NT2/D1 (cell line): ENCODE data around the gene SHLD2.
"Not testable (repeated sequence)": the region's sequence is repeated elsewhere in the genome, so short reads cannot be mapped to it uniquely, and the experiment has no call there.

ENCODE experiments used
- DNase-seq: peaks from one replicate; pipeline ENCODE4 v3.0.0-alpha.2; 2011; ENCODE audit warnings: low read depth, low spot score
- H3K27me3 ChIP-seq: 2 replicates; pipeline ENCODE4 v1.6.0; 2011; ENCODE audit warnings: mild to moderate bottlenecking; ENCODE audit not compliant: insufficient read length, insufficient read depth
- H3K36me3 ChIP-seq: 2 replicates; pipeline ENCODE4 v1.6.1; 2011; ENCODE audit warnings: mild to moderate bottlenecking, low read length, mixed read lengths; ENCODE audit not compliant: insufficient read depth, insufficient read length
- H3K4me1 ChIP-seq: 2 replicates; pipeline ENCODE4 v1.5.1; 2011; ENCODE audit not compliant: insufficient read depth, insufficient read length
- H3K4me3 ChIP-seq: 2 replicates; pipeline ENCODE4 v1.5.1; 2011; ENCODE audit warnings: low read depth; ENCODE audit not compliant: insufficient read length
- H3K9ac ChIP-seq: 2 replicates; pipeline ENCODE4 v1.6.0; 2011; ENCODE audit warnings: low read depth; ENCODE audit not compliant: insufficient read length
- H3K9me3 ChIP-seq: 2 replicates; pipeline ENCODE4 v1.5.1; 2011; ENCODE audit warnings: mild to moderate bottlenecking, low read length; ENCODE audit not compliant: insufficient read depth

The SHLD2 gene

DNA sequence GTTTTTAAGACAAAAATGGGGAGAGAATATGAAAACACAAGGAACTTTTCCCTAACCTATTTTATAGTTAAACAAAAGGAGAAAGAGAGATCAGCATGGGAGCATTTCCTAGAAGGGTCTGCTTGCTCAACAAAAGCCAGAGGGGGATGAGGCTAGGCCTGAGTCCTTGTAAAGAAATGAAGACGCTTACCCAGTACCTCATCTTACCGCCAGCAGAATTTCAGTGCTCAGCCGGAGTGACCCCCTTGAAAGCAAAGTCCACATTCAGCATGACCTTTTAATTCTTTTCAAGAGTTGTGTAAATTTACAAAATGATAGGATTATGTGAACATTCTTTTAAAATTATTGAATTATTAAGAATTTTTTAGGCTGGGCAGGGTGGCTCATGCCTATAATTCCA is 82.6 kb downstream of the SHLD2 start:
- not testable (repeated sequence) for H3K9me3 ChIP-seq, H3K4me3 ChIP-seq, H3K9ac ChIP-seq, H3K36me3 ChIP-seq, DNase-seq, H3K27me3 ChIP-seq, H3K4me1 ChIP-seq

DNA sequence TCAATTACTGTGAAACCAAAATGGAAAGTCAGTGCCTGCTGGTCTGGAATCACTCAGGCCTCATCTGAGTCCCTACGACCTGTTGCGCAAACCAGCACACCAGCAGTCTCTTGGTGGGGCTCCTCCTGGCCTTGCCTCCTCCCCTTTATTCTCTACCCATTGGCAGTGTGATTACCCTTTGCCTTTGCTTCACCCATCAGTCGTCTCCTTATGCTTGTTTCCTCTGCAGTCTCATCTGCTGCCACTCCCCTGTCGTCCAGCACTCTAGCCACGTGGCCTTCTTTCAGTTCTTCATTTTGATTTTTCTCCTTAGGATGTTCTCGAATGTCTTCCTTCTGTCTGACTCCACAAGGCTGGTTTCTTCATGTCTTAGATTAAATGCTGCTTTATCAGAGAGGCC is 89.4 kb downstream of the SHLD2 start:
- not testable (repeated sequence) for H3K36me3 ChIP-seq, H3K4me3 ChIP-seq, H3K9me3 ChIP-seq, H3K4me1 ChIP-seq, H3K9ac ChIP-seq, H3K27me3 ChIP-seq, DNase-seq

DNA sequence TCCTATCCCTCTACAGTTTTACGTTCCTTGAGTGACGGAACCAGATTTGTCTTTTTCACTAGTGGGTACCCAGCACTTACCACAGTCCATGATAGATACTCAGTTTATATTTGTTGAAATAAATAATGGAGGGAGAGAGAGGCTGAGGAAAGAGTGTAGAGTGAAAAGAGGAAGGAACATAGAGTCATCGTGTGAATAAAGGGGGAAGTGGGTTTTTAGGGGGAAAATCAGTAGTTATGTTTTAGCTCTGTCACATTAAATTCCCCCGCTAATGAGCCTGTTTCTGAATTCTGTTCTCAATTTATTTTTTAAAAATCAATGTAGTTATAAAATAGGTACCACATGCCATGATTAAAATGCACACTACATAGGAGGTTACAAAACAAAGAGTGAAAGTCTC is 91.0 kb downstream of the SHLD2 start:
- not testable (repeated sequence) for H3K36me3 ChIP-seq, H3K27me3 ChIP-seq, DNase-seq, H3K4me3 ChIP-seq, H3K9ac ChIP-seq, H3K4me1 ChIP-seq, H3K9me3 ChIP-seq

DNA sequence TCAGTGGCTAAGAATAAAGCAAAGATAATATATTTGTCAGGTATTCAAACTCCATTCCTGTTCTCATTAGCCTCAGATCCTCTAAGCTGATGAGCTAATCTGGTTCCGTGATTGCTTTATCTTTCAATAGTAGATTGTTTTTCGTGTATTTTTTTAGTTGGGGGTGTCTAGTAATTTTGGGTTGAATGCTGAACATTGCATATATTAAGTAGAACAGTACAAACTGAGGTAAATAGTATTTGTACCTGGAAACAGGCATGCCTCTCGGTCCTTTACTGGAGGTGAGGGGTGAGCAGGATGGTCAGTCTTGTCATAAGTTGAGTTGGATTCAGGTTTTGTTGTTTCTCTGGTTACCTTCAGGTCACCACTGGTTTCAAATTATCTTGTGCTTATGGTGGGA is 92.6 kb downstream of the SHLD2 start:
- not testable (repeated sequence) for H3K27me3 ChIP-seq, H3K4me1 ChIP-seq, H3K9ac ChIP-seq, H3K9me3 ChIP-seq, H3K36me3 ChIP-seq, DNase-seq, H3K4me3 ChIP-seq

DNA sequence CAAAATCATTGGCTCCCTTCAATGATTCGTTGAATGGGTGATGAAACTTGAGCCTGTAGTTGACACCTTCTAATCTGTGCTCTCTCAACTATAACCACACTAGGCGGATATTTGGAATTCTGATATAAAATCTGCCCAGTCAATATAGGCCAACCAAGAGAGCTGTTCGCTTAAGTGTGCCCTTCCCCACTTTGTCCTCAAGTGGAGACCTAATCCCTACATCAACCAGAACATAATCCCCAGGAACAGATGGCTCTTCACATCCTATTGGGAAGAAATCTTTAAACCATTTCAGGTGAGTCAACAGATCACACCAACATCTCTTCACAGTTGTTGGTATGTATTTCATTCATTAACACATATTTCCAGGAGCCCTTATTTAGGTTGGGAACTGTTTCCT is 96.8 kb downstream of the SHLD2 start:
- not testable (repeated sequence) for DNase-seq, H3K36me3 ChIP-seq, H3K4me3 ChIP-seq, H3K9ac ChIP-seq, H3K9me3 ChIP-seq, H3K4me1 ChIP-seq, H3K27me3 ChIP-seq

DNA sequence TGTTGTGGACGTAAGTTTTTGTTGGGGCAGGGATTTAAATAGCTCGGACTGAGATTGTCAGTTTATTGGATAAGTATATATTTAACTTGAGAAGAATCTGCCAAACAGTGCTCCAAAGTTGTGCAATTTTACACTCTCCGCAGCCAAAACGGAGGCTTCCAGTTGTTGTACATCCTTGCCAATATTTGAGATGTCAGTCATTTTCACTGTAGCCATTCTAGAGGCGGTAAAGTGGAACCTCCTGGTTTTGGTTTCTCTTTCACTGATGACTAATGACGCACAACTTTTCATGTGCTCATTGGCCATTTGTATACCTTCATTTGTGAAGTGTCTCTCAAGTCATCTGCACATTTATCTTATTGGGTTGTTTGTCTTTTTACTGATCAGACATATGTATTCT is 105.9 kb downstream of the SHLD2 start:
- H3K27me3 ChIP-seq, H3K4me3 ChIP-seq, DNase-seq, H3K9ac ChIP-seq, H3K9me3 ChIP-seq, H3K36me3 ChIP-seq, H3K4me1 ChIP-seq: not testable (repeated sequence)

DNA sequence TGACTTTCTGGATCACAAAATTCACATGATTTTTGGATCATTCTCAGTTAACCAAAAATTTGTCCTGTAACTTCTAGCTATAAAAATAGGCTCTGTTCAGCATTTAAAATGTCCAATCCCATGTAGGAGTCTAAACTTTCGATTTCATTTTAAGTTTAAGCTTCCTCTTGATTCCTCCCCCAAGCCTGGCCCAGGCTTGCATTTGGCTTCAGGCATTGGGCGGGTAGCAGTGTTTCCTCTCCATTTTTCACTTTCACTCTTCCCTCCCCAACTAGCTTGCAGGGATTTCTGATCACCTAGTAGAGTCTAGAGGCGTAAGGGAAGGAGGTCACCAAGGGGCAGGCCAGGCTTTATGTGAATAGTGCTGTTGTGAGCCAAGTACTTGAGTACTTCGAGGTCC is 109.8 kb downstream of the SHLD2 start:
- H3K36me3 ChIP-seq, DNase-seq, H3K4me3 ChIP-seq, H3K9me3 ChIP-seq, H3K9ac ChIP-seq, H3K27me3 ChIP-seq, H3K4me1 ChIP-seq: not testable (repeated sequence)

DNA sequence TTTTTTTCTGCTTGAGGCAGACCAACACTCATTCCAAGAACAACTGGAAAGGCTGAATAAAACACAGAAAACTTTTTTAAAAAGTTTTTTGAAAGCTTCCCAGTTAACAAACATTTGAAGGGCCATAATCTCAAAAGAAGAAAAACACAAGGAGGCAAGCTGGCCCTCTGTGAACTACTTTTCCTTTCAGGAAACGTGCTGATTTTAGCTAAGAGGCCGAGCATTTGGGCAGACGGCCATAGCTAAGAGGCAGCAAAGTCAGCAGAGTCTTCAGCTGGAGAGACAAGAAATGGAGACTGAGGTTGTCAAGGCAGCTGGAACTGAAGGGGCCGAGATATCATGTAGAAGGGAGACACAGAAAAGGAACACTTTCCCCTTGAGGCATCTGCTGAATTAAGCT is 111.9 kb downstream of the SHLD2 start:
- H3K4me1 ChIP-seq, H3K9me3 ChIP-seq, H3K9ac ChIP-seq, H3K36me3 ChIP-seq, H3K4me3 ChIP-seq, H3K27me3 ChIP-seq, DNase-seq: not testable (repeated sequence)

DNA sequence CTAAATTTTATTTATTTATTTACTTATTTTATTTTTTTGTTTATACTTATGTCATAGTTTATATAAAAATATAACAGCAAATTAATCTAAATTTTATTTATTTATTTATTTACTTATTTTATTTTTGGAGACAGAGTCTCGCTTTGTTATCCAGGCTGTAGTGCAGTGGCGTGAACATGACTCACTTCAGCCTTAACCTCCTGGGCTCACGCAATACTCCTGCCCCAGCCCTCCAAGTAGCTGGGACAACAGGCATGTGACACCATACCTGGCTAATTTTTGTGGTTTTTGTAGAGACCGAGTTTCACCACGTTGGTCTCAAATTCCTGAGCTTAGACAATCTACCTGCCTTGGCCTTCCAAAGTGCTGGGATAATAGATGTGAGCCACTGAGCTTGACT is 115.3 kb downstream of the SHLD2 start:
- not testable (repeated sequence) for H3K9ac ChIP-seq, DNase-seq, H3K9me3 ChIP-seq, H3K27me3 ChIP-seq, H3K36me3 ChIP-seq, H3K4me3 ChIP-seq, H3K4me1 ChIP-seq

DNA sequence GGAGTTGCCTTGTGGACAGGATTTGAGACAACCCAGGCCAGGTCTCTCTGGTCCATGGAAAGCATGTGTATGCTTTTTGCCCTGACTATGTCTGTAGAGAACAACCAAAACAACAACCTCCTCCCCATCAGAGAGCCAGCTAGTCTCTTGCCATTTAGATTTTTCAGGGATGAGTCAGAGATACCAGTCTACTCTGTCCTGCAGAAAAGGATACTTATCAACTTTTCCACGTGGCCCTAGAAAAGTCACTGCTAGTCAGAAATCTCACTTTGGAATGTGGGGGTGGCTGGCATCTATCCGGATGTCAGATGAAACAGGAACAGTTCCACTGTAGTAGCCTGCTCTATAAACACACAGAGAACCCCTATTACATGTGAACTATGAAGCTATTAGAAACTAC is 116.8 kb downstream of the SHLD2 start:
- DNase-seq, H3K27me3 ChIP-seq, H3K9me3 ChIP-seq, H3K36me3 ChIP-seq, H3K4me3 ChIP-seq, H3K4me1 ChIP-seq, H3K9ac ChIP-seq: not testable (repeated sequence)

DNA sequence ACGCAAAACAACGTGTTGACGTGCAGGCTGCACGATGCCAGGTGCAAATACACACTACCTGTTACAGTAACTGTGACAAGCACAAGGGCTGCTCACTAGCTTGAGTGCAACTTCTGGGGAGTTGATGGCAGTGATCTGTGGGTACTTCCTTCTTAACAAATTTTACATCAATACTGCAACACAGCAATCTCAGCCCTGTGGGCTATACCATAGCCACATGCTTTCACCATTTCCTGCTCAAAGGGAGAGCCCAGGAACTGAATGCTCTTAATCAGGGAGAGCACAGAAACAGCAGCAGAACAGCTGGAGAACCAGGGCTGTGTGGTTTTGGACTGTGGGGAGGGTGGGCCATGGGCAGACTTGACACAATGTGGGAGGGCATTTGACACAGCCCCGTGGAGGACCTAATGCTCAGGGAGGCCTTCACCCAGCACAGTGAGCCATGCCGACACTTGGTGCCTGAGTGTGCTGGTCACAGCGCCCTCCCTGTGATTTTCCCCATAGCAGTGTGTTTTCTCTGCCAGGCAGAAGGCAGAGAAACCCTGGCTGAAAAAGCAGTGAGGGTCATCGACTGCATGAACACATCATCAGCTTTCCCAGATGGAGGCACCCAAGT is 118.3 kb downstream of the SHLD2 start:
- H3K9me3 ChIP-seq, H3K9ac ChIP-seq, DNase-seq: not testable (repeated sequence)

DNA sequence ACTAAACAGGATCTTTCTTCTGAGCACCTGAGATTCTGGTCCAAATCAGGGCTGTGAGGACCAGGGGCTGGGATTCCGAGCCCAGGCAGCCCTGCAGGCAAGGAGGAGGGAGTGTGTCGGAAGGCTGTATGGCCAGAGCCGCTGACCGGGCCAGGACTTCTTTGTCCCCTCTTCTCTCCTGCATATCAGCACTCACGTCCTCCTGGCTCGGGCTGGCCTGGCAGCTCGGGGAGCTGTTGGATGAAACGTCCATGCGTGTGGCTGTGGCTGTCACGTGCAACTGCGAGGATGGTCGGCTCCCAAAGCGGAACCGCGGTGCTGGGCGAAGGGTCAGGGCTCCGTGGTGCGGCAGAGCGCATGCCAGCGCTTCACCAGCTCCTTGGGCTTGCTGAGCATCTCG is 118.8 kb downstream of the SHLD2 start:
- H3K36me3 ChIP-seq, H3K4me3 ChIP-seq, DNase-seq, H3K9me3 ChIP-seq, H3K4me1 ChIP-seq, H3K9ac ChIP-seq, H3K27me3 ChIP-seq: not testable (repeated sequence)

More for the DNA sequence above, 118.3 kb downstream of the SHLD2 start:
- H3K4me3 ChIP-seq, H3K36me3 ChIP-seq, H3K27me3 ChIP-seq, H3K4me1 ChIP-seq: not testable (repeated sequence)

DNA sequence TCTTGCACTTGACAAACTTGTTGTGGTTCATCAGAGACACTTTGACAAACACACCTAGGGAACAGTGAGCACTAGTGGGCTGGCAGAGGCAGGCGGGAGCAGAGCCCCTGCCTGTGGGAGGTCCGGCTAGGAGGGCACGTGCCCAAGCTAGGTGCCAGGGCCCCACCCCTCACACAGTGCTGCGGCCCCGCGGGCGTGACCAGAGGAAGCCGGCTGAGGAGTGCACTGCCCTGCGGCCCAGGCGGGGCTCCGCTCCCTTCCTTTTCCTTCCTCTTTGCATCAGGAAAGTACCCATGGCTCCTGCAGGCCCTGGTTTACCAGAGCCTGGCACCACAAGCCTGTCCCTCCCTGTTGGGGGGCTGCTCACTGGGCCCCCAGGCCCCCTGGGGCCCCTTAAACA is 121.1 kb downstream of the SHLD2 start:
- H3K27me3 ChIP-seq, H3K4me3 ChIP-seq, H3K9ac ChIP-seq, H3K9me3 ChIP-seq, H3K36me3 ChIP-seq, H3K4me1 ChIP-seq, DNase-seq: not testable (repeated sequence)
